Head of caudate nucleus (tissue), 42 donors: ENCODE data around the gene PDZD2.
"Not testable (repeated sequence)": the region's sequence is repeated elsewhere in the genome, so short reads cannot be mapped to it uniquely, and the experiment has no call there.

Experiments
- DNase-seq, 42 donors: peaks; one replicate each; pipeline versions ENCODE4 v3.0.0 to v3.0.0-alpha.2; 2020 to 2021; ENCODE audit warnings: mixed read lengths in 7 of 42
- intact Hi-C: fragments of 100-400 bp; cut with DNase I; formaldehyde crosslinking; loops from one replicate; pipeline ENCODE4 v1.15.0; 2022

The PDZD2 gene

DNA sequence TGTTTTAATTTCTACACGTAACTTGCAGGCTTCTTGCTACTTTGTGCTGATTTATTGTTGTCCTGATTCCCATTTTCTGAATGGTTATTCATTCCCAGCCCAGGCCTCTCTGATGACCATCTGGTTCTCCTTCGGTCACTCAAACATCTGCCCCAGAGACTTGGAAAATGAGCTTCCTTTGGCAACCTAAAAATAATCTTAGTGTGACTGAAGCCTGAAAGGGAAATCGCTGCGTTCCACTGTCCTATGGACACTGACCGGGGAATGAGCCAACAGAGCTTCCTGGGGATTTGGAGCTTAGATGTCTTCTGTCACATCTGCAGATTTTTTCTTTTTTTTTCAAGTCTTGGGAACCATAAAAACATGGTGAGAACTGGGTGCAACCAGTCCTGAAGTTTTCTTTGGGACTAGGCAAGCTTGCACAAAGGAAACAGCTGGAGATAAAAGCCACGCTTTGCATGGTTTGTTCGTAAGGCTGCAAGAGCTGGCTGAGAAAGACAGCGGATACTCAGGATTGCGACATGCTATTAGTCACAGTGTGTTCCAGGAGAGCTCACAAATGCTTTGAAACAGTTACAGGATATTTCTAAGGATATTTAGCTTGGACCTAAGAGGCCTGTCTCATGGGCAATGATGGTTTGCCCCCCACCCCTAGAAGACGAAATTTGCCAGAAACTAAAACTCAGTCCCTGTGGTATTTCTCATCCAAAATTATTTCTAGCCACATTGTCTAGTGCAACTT, 389.0 kb downstream of the PDZD2 start:
- intact Hi-C loops = loop anchor here (10.0 kb wide), 2 partner anchors 47 to 103 kb away; no protein-coding TSS in a partner anchor
- DNase-seq = peak in 24 of 42 donors; percentile 25 to 79 (median 42)

DNA sequence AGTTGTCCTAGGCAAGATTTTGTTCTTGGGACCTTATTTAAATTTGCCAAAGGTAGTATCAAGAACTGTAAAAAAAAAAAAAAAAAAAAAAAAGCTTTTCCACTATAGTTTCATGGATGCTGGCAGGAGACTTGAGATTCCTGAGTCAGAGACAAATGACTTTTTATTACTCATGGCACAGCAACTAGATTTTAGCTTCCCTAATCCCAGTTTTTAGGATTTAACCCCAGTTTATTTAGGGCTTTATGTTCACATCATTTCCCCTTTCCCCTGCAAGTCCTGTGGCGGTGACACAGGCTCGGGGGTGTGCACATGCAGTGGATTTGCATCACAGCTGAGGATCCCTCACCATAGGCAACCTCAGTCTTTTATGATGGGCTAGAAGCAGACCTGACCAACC, 390.3 kb downstream of the PDZD2 start:
- DNase-seq = no peak
- intact Hi-C loops = loop anchor here (10.0 kb wide), 2 partner anchors 46 to 104 kb away; no protein-coding TSS in a partner anchor

DNA sequence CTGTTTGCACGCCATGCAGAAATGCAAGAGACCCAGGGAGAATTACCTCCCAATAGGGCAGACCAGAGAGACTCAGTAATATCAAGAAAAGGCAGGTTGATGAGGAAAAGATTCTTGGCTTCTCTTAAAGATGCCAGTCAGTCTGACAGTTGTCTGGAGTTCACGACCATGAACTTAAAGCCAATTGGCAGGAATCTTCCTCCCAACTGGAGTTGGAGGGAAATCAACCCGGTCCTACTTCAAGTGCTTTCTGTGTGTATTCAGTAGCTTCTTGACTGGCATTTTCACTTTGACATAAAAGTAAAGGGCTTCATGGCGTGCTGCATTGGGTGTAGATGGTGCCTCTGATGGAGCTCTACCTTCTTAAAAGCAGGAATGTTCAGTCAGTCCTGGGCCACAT, 390.9 kb downstream of the PDZD2 start:
- no peak for DNase-seq
- intact Hi-C loops = loop anchor here (10.0 kb wide), 2 partner anchors 45 to 105 kb away; no protein-coding TSS in a partner anchor

DNA sequence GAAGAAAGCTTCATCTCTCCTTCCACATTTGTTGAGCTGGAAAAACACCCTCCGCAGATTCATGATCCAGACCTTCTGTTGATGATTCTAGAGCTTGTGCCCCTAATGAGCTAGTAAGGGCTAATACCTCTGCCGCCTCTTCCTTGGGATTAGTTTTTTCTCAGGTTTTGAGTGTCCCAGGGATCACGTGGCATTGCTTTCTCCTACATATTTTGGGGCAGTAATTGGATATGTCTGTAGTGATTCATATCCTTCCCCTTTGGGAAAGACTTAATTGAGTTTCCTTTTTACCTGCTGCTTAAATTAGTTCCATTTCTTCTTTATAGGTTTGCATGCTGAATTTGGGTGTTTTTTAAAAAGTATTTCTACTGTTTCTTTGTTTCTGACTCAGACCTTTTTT, 391.3 kb downstream of the PDZD2 start:
- no peak for DNase-seq
- intact Hi-C loops = no loop called here

DNA sequence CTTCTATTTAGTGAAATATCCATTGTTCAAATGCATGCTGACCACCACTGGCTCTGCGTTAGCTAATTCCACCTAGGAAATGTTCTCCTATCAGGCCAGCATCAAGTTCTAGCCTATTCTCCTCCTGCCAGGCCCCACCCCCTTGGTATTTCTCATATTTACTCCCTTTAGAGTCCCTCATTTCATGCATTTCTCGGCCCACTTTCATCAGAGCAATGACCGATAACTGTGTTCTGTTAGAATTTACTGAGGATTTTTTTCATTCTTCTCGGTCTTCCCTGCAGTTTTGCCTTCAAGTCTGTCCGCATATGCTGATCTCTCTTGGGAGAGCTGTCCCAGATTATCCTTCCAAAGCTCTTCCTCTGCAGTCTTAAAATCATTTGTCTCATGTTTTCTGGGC, 391.8 kb downstream of the PDZD2 start:
- DNase-seq = no peak
- intact Hi-C loops = no loop called here

DNA sequence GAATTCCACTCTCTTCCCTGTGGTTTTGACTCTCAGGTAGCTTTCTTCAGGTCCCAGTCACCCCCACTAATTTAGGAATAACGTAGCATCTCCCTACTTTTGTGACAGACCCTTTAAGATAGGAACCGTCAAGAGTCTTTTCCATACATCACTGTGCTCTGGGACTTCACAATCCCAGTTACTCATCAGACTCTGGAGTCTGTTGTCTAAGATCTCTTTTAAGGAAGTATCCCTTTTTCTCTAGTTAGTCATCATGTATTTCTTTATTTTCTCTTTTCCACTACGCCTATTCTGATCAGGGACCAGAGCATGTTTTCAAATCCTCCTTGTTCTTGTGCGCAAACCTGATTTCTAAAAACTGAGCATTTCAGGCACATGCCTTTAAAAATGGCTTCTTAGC, 392.2 kb downstream of the PDZD2 start:
- intact Hi-C loops = no loop called here
- no peak for DNase-seq

DNA sequence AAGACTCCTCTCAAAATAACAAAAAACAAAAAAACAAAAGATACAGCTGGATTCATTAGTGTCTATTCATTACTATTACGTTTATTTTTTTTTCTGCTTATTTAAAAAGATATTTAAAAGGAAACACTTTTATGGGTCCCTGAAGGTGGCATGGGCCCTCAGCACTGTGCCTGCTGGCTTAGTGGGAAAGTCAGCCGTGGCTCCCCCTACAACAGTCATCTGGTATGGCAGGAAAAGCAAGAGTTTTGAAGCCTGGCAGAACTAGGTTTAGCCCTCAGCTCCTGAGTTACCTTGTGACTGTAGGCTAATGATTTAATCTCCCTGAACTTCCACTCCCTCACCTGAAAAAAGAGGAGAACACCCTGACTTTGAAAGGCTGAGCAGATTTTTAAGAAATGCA, 399.6 kb downstream of the PDZD2 start:
- intact Hi-C loops = no loop called here
- peak in 1 of 42 donors; percentile 9 for DNase-seq

DNA sequence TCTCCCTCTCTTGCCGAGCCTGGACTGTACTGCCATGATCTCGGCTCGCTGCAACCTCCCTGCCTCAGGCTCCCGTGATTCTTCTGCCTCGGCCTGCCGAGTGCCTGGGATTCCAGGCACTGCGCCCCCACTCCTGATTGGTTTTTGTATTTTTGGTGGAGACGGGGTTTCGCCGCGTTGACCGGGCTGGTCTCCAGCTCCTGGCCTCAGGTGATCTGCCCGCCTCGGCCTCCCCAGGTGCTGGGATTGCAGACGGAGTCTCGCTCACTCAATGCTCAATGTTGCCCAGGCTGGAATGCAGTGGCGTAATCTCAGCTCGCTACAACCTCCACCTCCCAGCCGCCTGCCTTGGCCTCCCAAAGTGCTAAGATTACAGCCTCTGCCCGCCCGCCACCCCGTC, 400.2 kb downstream of the PDZD2 start:
- intact Hi-C loops, DNase-seq: not testable (repeated sequence)

DNA sequence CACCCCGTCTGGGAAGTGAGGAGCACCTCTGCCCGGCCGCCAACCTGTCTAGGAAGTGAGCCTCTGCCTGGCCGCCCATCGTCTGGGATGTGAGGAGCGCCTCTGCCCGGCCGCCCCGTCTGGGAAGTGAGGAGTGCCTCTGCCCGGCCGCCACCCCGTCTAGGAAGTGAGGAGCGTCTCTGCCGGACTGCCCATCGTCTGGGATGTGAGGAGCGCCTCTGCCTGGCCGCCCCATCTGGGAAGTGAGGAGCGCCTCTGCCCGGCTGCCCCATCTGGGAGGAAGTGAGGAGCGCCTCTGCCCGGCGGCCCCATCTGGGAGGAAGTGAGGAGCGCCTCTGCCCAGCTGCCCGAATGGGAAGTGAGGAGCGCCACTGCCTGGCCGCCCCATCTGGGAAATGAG, 400.7 kb downstream of the PDZD2 start:
- intact Hi-C loops = not testable (repeated sequence)
- peak in 1 of 42 donors; percentile 15 for DNase-seq

DNA sequence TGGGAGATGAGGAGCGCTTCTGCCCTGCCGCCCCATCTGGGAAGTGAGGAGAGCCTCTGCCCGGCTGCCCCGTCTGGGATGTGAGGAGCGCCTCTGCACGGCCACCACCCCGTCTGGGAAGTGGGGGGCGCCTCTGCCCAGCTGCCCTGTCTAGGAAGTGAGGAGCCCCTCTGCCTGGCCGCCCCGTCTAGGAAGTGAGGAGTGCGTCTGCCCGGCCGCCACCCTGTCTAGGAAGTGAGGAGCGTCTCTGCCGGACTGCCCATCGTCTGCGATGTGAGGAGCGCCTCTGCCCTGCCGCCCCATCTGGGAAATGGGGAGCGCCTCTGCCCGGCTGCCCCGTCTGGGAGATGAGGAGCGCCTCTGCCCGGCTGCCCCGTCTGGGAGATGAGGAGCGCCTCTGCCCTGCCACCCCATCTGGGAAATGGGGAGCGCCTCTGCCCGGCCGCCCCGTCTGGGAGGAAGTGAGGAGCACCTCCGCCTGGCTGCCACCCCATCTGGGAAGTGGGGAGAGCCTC, 401.3 kb downstream of the PDZD2 start:
- peak in 1 of 42 donors; percentile 5 for DNase-seq
- intact Hi-C loops = not testable (repeated sequence)

DNA sequence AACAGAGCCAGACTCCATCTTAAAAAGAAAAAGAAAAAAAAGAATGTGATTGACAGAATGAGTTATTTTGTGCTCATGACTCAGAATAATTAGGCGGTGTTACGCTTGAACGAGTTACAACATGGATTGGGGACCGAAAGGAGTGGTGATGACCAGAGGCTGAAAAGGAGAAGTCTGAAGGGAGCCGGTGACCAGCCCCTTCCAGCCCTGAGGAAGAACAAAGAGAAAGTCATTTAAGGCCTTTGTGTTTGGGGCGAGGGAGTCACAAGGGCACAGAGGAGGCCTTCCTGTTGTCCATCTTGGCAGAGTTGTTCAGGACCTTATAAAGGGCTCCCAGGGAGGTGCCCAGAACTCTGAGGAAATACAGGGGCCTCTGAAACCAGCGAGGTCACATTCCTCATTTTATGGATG, 403.6 kb downstream of the PDZD2 start:
- intact Hi-C loops = no loop called here
- peak in 2 of 42 donors; percentile 10 to 39 for DNase-seq

DNA sequence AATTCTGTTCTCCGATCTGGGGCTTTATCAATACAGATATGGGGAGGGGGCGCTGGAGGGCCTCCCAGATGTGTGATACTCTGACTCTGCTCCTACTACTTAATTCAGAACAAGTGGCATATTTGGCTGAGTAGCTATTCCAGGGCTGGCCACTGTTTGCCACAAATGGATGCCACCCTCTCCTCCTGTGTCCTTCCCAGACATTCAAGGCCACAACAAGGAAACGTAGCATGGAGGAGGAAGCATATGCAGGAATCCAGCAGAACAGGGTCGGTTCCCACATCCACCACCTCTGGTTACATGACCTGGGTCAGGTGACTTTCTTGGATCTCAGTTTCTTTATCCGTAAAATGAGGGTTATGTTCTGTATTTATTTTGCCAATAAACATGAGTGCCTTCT, 404.2 kb downstream of the PDZD2 start:
- peak in 2 of 42 donors; percentile 2 to 35 for DNase-seq
- intact Hi-C loops = no loop called here

DNA sequence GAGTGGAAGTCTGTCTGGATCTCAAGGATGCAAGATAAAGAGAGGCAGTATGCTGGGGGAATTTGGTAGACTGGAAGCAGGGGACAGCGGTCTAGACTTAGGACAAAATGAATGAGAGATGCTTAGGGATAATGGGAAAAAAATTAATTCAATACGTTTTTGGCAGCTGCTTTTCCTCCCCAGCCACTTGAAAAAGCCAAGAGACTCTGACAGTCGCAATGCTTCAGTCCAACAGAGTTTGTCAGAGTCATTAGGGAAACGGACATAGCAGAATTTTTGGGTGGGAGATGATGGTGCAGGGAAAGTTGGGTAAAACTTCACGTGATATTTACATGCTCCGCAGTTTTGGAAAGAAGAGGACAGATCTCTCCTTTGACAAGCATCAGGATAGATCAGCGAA, 405.5 kb downstream of the PDZD2 start:
- no peak for DNase-seq
- intact Hi-C loops = no loop called here

DNA sequence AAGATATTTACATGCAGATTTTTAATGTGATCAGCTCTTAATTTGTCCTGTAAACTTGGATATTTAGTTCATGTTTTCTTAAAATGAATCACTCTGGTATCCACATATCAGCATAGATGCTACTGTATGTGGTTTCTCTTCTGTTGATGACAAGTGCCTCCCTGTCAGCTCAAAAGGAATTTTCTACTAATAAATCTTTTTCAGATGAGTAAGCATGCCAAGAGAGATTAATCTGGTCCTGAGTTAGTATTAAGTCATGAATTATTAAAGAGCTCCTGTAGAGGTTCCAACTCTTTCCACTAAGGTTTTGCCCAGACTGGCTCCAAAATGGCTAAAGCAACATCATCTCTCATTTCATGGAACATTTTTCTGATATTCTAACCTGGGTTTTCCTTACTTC, 406.0 kb downstream of the PDZD2 start:
- intact Hi-C loops = no loop called here
- DNase-seq = peak in 2 of 42 donors; percentile 11 to 18

DNA sequence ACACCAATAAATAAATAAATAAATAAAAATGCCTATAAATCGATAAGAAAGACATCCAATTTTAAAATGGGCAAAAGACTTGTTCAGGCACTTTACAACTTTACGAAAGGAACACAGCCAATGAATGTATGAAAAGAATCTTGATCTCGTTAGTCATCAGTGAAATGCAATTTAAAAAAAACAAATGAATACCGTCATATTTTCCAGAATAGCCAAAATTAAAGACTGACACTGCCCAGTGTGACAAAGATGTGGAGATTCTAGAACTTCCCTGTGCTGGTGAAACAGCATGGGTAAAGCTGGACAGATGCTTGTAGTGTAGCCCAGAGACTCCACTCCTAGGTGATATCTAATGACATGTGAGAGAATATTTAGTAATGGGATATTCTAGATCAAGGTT, 408.1 kb downstream of the PDZD2 start:
- intact Hi-C loops = no loop called here
- DNase-seq = no peak

DNA sequence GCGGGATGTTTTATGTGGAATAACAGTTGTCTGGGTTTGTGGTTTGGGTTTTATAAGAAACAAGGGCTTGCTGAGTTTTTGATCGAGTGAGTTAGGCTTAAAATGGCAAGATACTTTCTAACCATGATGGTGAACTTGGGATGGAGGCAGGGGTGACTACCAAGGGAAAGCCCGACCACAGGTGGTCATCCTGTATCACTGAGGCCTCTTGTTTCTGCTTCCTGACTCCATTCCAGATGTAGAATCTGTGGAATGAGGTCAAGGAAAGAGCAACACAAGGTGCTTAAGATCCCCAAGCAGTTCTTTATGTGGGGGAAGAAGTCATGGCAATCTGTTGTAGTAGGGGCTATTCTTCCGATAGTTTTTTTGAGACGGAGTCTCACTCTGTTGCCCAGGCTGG, 412.9 kb downstream of the PDZD2 start:
- intact Hi-C loops = no loop called here
- peak in 1 of 42 donors; percentile 10 for DNase-seq

DNA sequence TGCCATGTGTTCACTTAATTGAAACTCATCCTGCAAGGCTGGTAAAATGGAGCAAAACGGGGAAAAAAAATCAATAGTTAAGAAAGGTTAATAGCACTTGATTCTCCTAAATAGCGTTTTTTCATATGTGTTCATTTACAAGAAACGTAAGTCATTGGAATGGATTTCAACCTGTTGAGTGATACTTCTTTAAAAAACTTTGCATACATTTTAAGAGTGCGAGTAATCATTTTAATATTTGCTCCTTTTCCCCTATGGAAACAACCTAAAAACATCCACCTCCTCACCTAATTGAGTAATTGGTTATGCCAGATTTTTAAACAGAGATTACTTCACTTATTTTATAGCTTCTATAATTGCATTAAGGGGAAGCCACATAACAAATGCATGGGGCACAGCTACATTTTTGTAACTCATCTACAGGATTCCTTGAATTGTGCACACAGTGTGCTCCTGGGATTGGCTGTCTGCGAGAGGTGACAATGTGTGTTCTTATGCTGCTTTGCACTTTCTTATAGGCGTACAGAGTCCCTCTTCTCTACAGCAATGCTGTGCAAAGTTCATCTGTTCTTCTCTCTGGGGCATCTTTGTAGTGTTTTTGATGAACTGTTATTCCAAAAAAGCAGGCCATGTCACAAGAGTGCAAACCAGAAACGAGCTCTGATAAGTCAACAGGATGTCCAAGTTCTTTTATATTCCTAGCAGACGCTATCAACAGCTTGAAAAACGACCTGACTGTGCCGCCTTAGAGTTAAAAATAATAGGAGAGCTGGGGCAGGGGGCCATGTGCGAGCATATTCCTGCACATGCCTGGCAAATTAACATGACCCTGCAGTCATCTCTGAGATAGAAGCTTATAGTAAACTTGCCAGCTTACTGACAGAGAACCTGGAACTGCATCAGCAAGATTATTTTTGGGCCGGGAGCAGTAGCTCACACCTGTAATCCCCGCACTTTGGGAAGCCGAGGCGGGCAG, 417.2 kb downstream of the PDZD2 start:
- intact Hi-C loops = no loop called here
- peak in 3 of 42 donors; percentile 4 to 29 (median 9) for DNase-seq

DNA sequence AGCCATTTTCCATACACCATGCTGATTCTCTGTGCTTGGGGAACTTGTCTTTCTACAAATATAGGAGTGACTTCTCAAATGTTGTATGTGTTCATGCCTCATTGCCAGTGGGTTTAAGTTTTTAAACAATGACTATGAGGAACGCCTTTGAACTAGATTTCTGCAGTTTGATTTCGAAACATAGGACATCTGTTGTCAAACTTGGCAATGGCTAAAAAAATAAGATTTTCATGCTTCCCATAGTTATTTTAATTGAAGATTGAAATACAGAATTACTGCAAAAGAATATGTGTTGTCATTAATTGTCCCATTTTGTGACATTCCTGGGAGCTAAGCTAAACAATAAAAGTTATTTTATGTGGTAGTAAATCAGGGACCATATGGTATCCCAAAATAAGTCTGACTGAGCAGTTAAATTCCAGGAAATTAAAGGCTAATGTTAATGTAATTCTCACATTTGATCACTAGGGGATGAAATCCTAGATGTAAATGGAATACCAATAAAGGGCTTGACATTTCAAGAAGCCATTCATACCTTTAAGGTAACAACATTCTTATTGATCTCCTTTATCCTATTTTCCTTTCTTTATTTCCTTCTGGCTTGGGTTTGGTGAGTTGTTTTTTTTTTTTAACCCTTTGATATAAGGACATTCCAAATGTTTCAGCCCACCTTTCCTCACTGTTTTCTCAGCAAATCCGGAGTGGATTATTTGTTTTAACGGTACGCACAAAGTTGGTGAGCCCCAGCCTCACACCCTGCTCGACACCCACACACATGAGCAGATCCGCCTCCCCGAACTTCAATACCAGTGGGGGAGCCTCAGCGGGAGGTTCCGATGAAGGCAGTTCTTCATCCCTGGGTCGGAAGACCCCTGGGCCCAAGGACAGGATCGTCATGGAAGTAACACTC, 418.5 kb downstream of the PDZD2 start:
- intact Hi-C loops = no loop called here
- peak in 2 of 42 donors; percentile 12 to 38 for DNase-seq

DNA sequence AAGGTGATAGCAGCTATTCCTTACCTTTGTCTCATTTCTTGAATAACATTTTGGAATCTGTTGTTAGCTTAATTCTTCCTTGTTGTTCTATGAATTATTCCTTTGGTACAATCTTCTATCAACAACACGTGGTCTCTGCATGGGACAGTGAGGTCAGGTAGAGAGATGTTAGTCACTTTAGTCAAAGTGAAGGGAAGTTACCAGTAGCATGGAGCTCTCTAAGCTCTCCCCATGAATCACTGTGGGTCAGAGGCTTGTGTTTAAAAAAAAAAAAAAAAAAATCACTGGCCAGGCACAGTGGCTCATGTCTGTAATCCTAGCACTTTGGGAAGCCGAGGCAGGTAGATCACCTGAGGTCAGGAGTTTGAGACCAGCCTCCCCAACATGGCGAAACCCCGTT, 419.2 kb downstream of the PDZD2 start:
- intact Hi-C loops = no loop called here
- peak in 1 of 42 donors; percentile 17 for DNase-seq
